Stimulated activated CD4-positive, alpha-beta T cell treated with anti-CD3 and anti-CD28 coated beads, Interleukin-12 subunit alpha, Interleukin-12 subunit beta, amount 100 ng/mL, for 4 hours (primary cell): Measurements from ENCODE around the gene KANSL3.
A peak's percentile ranks its signal among the peaks of the same experiment; 100 is the strongest.
"Not testable (repeated sequence)": the region's sequence is repeated elsewhere in the genome, so short reads cannot be mapped to it uniquely, and the experiment has no call there.

Experiments used
- DNase-seq: peaks from one replicate; pipeline ENCODE4 v3.0.0-alpha.2; 2020

KANSL3 gene

DNA sequence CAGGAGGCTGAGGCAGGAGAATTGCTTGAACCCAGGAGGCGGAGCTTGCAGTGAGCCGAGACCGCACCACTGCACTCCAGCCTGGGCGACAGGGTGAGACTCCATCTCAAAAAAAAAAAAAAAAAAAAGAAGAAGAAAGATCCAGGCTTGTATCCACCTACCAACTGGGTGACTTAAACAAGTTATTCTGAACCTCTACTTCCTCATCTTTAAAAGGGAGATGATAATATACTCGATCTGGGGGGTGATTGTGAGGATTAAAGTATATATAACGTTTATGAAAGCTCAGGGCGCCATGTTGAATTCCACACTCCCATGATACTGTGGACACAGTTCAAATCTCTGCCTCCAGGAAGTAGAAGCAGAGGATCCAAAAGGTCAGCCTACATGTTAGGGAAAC, 16.7 kb upstream of the KANSL3 start:
- not testable (repeated sequence) for DNase-seq

DNA sequence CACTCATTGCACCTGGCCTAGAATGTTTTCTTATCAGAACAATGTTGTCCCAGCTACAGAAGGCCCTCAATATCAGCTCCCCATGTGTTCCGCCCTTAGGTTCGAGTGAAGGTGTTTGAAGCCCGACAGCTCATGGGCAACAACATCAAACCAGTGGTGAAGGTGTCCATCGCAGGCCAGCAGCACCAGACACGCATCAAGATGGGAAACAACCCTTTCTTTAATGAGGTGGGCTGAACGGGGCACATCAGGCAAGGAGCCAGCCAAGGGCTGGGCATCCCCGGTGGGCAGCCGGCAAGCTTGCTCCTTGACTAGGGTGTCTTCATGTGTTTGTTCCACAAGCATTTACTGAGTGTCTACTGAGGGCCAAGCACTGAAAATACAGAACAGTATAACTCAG, 13.7 kb upstream of the KANSL3 start:
- DNase-seq, result no peak

DNA sequence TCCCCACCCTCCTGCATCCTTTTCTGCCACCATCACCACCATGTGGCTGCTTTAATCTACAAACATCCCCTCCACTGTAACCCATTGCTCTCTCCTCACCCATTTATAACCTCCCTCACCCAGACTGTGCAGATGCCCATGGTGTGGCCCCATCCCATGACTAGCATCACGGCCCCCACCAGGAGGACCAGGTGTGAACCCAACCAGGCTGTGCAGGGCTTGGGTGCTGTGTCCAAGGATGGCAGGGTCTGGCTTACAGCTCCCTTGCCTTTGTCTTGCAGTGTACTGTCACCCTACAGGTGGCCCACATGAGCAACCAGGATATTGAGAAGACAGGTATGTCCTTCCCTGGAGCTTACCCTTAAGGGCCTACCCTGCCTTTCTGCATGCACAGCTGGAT, 11.2 kb upstream of the KANSL3 start:
- DNase-seq, result no peak

DNA sequence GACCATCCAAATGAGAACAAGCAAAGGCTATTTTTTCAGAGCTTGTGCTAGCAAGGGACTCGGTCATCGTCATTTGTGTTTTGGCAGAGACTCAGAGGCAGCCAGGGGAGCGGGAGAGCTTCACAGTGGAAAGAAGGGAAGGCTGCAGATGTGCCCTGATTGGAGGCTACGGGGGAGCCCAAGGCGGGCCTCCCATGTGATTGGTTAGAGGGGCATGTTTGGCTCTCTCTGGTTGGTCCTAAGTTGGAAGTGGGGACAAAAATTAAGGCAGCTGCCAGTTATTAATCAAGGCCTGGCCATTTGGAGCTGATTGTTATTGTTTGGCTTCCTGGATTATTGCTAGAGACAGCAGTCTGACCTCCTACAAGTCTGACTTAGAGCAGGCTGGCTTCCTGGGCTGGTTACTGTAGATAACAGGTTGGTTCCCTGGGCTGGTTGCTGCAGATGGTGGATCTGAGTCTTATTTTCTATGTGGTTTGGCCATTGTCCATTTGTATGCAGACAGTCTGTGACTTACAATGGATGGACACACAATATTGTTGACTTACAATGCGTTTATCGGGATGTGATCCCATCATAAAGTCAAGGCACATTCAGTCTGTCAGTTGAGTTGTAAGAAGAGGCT, 10.3 kb upstream of the KANSL3 start:
- DNase-seq, result no peak

DNA sequence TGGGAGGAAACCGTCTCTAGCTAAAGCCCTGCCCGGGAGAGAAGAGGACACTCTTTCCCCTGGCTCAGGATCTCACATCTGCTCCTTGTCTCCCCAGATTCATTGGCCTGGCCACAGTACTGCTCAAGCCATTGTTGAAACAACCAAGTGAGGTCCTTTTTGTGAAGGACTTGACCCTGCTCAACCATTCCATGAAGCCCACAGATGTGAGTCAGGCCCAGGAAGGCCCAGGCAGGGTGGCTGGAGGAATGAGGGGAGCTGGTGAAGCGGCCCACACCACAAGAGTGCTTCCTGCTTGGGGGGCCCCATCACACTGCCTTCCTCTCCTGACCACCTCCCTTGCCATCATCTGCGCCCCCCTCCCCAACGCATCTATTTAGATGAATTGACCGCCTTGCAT, 9.6 kb upstream of the KANSL3 start:
- no peak for DNase-seq

DNA sequence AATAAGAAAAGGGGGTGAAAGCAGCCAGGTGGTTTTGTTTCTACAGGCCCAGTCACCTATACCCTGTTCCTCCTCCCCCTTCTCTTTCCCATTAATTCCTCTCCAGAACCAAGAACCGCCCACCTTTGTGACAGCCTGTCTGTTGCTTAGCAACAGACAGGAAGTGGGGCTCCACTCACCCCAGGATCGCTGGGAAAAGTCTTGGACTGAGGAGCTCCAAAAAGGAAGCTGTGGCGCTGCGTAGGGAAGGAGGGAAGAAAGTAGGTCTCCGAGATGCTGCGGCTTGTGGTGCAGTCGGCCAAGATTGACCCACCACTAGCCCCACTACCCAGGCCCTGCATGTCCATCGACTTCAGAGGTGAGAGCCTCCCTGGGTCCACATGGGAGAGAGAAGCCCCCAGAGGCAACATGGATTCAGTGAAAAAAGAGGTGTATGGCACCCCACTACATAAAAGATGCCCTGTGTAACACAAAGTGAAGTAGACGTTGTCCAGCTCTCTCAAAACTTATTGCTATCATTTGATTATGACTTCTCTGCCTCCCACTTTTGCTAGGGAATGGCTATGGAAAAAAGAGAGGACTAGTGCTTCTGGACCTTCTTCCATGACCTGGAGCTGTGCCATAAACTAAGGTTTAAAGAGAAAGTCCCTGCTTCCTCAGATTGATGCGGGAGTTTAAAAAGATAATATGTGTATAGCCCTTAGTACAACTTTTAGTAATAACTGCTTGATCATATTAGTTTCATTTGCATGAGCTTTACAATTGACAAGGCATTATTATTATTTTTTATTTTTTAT, 4.7 kb upstream of the KANSL3 start, which contains the start of gene FER1L5:
Gene FER1L5 (plus strand): TSS at position 201 of the 797 bp plus-strand sequence. CDS start 73 bp downstream, at position 274.
- no peak for DNase-seq

DNA sequence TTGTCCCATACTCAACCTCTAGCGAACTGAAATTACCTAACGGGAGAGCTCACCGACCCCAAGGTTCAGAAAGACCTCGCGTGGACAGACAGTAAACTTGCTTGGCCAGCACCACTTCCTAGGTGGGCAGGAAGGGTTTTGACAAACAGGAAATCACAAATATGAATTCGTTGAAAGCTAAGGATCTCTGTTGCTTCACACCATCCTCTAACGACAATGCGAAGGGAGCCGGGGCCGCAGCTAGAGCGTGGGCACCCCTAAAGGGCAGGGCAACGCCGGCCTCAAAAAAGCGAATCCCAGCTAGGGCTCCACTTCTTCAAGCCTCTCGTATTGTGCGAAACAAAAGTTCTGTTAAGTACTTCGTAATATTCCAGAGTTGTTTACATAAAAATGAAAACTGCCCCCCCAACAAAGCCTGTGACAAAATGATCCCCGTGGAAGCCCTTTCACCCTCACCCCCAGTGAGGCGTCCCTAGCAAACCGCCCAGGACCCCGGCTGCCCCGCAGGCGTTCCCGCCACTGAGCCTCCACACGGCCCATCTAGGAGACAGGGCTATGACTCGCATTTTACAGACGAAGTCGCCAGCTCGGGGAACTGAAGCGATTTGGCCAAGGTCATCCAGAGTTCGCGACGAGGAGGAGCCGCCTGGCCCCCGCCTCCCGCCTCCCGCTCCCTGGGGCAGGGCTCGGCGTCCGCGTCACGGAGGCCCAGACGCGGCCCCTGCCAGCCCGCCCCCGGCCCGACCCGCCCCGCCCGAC, 548 bp downstream of the KANSL3 start:
- DNase-seq, result peak; percentile 73

DNA sequence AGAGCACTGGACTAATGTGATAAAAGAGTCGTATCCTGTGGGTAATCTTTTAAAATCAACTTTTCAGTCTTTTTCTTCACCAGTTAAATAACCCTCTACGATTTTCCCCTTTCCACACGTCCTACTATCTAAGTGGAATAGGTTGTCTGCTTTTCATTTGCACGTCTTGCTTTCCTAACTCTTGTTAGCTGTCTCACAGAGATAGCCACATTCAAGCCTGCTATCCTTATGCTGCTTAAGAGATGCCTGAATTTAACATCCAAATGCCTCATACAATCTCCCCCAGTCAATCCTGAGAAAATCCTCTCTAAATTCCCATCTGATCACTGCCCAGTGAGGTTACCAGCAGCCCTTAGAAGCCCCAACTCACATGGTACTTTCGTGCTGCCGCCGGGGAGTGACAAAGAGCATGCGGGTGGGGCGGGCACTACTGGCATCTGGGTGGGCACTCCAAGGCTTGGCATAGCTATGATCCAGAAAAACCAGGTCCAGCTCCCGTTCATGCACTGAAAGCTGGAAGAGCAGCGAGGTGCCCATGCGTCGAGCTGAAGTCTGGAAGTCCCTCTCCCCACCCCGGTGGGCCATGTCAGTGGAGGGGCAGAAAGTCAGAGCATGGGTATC, 1.5 kb downstream of the KANSL3 start:
- DNase-seq, result no peak

DNA sequence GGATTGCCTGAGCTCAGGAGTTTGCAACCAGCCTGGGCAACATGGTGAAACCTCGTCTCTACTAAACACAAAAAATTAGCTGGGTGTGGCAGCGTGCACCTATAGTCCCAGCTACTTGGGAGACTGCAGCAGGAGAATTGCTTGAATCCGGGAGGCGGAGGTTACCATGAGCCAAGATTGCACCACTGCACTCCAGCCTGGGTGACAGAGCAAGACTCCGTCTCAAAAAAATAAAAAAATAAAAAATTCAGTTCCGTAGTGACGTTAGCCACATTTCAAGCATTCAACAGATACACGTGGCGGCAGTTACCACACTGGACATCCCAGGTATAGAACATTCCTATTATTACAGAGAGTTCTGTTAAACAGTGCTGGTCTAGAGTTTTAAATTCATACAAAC, 4.5 kb downstream of the KANSL3 start:
- DNase-seq, result no peak

DNA sequence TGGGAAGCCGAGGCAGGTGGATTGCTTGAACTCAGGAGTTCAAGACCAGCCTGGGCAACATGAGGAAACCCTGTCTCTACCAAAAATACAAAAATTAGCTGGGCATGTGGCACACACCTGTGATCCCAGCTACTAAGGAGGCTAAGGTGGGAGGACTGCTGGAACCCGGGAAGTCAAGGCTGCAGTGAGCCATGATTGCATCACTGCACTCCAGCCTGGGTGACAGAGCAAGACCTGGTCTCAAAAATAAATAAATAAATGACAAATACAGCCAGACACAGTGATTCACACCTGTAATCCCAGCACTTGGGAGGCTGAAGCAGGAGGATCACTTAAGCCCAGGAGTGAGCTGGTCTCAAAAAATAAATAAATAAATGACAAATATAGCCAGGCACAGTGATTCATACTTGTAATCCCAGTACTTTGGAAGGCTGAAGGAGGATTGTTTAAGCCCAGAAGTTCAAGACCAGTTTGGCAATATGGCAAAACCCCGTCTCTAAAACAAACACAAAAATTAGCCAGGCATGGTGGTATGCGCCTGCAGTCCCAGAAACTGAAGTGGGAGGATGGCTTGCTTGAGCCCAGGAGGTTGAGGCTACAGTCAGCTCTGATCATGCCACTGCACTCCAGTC, 6.2 kb downstream of the KANSL3 start:
- DNase-seq, result no peak

DNA sequence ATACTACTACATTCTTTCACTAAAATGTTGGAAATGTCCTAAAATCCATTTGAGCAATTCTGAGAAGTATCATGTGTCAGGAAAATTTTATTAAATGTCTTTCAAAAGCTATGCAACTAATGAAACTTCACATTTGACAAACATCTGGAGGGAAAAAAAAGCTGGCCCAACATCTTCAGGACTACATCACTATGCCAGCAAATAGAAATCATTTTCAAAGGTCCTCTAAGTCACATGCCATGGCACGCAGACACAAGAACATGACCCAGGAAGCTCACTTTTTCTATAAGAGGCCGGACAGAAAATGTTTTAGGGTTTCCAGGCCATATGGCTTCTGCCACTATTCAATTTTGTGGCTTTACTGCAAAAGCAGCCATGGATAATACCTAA, 11.6 kb downstream of the KANSL3 start:
- no peak for DNase-seq

DNA sequence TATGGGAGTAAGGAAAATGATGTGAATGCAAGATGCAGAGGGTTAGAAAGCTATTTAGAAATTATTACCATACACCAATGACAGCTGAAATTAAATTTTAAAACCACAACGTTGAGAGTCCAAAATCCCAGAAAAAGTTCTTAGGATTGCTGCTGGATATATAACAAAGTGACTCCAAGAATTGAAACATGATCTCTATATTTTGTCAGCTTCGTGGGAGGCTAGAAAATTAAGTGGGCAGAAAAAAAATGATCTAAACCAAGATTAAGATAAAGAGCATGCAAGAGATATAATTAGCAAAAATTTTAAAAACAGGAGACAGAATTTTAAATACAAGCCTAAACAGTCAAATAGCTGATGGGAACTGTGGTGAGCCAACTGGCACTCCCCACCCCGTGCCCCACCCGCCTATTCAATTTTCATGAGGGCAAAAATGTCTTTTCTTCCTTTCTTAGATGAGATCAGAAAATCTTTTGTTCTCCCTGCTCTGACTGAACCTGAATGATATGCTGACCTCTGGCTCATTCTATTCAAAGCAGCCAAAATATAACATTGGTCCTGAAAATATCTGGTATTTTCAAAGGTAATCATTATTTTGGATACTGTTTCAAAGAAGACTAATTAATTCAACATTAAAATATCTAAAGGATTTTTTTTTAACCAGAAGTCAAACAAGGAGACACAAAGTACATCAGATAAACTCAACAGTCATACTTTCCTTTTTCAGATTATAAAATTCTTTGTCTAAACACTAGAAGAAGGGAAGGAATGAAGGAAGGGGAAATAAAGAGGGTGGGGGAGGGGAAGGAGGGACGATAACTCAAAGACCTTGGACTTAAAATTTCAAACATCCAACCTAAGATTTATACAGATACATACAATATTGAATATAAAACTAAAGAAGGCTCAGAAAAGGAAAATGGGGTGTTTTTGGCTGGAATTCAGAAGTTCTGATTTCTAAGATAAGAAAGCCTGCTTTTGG, 12.2 kb downstream of the KANSL3 start:
- no peak for DNase-seq

DNA sequence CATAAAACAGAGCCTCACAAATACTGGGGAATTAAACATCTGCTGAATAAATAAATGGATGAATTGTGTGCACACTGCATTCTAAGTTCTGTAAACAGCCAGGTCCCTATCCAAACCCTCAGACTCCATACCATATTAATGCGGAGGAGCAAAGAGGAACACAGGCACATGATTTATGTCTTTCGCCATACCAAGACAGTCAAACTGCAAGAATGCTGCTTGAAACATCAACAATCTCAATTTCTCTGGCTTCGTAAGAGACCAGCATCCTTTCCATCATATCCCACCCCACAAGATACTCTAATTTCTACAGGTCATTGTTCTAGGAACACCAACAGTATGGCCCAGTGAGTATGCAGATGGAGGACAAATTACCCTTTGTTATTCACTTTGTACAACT, 15.0 kb downstream of the KANSL3 start:
- no peak for DNase-seq

DNA sequence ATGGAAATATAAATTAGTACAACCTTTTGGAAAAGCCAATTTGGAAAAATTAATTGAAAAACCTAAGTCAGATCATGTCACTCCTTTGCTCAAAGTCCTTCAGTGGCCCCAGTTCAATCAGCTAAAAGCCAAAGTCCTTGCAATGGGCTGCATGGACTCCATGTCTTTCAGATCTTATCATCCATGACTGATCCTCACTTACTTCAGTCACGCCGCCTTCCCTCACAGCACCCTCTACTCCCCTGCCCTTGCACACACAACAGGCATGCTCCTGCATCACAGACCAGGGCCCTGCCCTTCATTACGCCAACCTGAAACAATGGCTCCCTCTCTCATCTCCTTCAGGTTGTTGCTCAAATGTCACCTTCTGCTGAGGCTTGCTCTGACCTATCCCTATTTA, 15.6 kb downstream of the KANSL3 start:
- no peak for DNase-seq

DNA sequence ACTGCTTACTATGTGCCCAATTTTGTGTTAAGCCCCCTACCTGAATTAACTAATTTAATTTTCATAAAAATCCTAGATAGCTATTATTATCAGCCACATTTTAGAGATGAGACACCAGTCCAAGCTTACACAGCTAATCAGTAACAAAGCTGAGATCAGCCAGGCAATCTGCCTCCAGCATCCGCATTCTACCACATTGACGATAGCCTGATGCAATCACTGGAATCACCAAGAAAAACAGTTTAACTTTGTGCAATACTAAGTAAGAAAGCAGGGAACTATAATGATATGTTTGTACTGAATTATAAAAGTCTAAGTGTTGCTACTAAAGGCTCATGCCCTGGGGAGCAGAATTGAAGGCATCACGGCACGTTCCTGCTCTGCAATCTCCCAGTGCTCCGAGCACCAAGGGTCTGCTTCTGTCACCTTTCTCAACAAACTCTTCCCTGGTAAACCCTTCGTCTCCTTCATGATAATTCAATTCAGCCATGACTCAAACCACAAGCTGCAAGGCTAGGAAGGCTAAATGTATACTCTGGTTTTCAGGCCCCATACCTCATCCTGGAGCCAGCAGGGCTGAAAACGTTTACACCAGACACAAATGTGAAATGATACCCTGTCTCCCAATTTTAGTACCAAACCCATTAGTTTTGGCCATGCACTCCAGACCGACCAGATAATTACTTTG, 19.4 kb downstream of the KANSL3 start:
- no peak for DNase-seq

DNA sequence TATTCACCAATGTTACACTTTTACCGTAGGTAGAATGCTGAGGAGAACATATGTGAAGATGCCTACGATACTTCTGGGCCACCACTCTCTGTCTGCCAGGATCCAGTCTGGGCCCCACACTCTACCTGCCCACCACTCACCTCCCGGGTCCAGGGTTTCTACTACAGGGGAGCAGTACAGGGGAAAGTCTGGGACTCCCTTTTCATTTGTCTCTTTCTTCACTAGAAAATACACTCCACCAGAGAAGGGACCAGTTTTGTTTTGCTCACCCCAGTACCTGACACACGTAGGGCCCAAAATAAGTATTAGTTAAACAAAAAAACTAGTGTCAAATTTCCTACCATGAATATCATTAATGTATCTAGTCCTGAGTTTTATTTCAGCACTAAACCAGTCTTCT, 21.1 kb downstream of the KANSL3 start:
- DNase-seq, result no peak

DNA sequence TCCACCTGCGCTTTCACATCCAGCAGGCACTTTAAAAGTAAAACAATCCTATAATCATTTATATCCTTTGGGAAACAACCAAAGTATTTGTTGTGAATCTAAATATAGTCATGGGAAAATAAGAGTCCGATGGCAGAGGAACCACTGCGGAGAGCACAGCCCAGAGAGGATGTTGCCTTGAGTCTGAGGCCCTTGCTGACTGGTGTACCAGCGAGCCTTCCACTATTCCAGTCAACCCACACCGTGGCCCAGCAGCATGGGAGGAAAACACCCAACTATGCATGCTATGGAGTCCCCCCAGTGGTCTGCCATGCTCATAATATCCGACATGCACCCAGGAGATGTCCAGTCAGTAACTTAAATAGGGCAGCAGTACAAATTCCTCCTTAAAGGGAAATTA, 21.6 kb downstream of the KANSL3 start:
- DNase-seq, result no peak

DNA sequence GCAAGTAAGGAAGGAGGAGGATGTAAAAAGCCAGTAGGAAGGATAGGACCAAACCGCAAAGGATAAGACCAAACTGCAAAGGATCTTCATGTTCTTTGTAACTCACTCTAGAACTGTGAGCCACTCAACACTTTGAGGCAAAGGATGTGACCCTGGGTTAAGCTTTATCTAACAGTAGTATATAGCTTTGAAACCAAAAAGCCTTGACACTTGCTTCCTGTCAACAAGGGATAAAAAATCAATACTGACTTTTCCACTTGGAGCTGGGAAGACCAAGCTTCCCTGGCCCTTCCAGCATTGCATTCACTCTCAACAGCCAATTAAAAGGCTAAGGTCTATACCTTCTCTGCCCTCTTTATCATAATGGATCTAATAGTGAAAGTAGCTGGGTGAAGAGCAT, 22.0 kb downstream of the KANSL3 start:
- DNase-seq, result no peak

DNA sequence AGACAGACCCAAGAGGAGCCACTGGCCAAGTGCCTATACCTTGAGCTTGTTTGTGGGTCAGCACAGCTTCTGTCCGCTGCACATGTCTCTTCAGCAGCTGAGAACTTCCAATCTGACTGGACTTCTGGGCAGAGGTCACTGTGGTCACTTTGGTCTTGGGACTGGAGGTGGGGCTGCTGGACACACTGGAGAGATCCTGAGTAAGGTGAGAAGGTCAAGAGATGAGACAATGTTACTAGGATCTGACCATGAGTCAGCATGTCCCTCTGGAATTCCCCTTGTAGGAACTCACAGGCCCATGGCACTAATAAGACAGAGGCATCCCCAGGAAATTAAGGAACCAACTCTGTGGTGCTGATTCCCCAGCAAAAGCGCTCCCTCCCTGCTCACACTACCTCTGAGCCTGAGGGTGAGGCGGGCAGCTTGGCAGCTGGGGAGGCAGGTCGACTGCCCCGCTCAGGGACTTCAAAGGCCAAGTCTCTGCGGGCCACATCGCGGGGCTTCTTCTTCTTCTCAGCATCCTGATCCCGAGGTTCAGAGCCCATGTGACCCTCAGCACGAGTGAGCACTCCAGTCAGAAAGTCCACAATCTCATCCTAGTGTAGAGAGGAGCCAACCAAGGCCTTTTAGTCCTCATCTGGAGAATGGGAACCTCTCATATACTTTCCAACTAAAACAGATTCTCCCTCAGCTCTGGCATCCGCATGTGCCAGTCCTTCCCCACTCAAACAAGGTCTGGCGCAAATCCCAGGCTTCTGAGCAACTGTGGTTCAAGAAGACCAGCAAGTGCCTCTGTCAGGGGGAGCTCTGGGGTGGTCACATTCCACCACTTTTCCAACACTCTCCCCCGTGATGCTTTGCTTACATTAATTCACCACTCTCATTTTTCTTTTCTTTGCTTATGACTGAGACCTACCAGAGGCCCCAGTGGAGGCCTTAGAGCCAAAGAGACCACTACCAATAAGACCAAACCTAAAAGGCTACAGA, 29.4 kb downstream of the KANSL3 start:
- no peak for DNase-seq

DNA sequence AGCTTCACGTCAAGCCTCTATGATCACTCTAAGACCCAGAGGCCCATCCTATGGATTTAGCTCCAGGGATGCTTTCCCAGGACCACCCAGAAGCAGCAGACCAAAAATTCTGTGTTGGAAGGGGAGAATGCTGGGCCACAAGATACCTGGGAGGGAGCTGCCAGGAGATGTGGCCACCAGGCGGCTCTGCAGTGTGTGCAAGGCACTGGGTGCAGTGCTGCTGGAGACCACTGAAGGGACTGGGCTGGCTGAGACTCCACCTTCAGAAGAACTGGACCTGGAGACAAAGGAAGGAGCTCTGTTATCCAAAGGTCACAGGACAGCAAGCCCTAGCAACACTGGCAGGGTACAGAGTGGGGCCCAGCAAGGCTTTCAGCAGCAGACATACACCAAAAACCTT, 34.0 kb downstream of the KANSL3 start:
- no peak for DNase-seq
